GDM1 (cell line): ENCODE results near the gene RGL2.
A peak's percentile ranks its signal among the peaks of the same experiment; 100 is the strongest.
"Not testable (repeated sequence)": the region's sequence is repeated elsewhere in the genome, so short reads cannot be mapped to it uniquely, and the experiment has no call there.

Source experiments
- DNase-seq: peaks from one replicate; lab custom pipeline; 2025; lab: John Stamatoyannopoulos, UW

Gene RGL2, protein sequence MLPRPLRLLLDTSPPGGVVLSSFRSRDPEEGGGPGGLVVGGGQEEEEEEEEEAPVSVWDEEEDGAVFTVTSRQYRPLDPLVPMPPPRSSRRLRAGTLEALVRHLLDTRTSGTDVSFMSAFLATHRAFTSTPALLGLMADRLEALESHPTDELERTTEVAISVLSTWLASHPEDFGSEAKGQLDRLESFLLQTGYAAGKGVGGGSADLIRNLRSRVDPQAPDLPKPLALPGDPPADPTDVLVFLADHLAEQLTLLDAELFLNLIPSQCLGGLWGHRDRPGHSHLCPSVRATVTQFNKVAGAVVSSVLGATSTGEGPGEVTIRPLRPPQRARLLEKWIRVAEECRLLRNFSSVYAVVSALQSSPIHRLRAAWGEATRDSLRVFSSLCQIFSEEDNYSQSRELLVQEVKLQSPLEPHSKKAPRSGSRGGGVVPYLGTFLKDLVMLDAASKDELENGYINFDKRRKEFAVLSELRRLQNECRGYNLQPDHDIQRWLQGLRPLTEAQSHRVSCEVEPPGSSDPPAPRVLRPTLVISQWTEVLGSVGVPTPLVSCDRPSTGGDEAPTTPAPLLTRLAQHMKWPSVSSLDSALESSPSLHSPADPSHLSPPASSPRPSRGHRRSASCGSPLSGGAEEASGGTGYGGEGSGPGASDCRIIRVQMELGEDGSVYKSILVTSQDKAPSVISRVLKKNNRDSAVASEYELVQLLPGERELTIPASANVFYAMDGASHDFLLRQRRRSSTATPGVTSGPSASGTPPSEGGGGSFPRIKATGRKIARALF

DNA sequence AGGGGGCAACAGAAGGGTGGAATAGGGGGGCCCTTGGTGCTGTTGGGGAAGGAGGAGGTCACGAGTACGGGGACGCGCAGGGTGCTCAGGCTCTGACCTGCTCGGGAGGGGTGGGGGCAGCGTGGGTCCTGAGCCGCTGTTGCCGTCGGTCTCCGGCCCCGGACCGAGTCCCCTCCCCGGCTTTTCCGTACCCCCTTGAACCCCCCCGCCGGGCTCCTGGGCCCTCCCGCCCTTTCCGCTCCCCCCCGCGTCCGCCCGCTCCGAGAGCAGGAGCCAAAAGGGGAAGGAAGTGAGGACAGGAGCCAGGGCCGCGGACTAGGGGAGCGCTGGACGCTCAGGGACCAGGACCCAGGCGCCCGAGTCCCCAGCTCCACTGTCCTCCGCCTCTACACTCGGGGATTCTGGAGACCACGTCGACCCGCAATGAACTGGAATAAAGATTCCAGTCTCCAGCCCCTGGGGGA, at the start of gene RGL2:
RGL2 (minus strand) TSS at position 170 of the 464 bp plus-strand sequence. CDS start 332 bp downstream, outside the sequence.
- DNase-seq = peak; percentile 77

DNA sequence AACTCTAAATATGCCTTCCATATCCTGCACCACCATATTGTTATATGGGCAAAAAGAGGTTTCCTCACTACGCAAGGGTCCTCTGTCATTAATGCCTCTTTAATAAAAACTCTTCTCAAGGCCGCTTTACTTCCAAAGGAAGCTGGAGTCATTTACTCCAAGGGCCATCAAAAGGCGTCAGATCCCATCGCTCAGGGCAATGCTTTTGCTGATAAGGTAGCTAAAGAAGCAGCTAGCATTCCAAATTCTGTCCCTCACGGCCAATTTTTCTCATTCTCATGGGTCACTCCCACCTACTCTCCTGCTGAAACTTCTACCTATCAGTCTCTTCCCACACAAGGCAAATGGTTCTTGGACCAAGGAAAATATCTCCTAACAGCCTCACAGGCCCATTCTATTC, 49.1 kb upstream of the RGL2 start:
- DNase-seq = no peak

DNA sequence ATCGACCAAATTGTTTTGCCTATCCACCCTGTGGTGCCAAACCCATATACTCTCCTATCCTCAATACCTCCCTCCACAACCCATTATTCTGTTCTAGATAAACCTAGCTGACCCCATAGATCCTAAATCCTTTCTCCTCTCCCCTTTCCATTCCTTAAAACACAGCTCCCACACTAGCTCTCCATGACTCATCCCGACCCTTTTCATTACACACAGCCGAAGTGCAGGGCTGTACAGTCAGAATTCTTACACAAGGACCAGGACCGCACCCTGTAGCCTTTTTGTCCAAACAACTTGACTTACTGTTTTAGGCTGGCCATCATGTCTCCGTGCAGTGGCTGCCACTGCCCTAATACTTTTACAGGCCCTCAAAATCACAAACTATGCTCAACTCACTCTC, 48.2 kb upstream of the RGL2 start:
- not testable (repeated sequence) for DNase-seq

DNA sequence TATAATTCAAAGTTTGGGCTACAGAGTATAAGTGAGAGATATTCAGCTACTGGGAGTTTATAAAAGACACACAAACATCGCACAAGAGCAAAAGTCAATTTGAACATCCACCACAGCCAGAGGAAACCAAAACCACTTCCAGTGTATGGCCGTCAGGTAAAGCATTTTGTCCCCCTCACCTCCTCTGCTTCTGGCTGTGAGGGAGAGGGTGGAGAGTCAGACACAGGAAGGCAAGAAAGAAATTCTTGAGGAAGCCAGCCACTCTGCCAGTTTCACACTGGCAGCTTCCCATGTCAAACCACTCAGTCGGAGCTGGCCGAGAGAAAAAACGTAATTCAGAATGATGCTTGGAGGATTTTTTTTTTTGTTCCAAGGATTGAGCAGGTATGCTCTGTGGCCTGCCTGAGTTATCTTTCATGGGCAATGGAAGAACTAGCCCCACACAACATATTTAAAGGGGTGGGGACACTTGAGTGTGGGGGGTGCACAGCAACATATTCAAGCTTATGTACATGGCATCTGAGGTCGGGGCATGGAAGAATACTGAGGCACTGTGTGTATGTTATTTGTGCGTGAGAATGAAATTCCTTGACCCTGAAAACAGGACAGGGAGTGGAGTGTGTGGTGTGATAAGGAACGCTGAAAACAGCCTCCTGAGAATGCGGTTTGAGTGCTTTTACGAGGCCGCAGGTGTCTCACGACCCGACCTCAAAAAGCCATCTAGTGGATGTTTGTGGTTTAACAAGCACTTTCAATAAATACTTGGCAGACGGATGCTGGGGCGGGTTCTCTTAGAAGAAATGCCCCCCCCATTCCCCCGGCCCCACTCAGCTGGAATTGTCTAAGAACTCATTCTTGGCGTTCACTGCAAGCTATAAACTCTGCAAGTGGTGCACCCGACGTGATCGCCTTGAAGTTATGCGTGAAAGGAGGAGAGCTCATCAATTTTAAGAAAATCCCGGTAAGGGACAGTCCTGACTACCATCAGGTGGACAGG, 46.3 kb upstream of the RGL2 start:
- DNase-seq = peak; percentile 62

DNA sequence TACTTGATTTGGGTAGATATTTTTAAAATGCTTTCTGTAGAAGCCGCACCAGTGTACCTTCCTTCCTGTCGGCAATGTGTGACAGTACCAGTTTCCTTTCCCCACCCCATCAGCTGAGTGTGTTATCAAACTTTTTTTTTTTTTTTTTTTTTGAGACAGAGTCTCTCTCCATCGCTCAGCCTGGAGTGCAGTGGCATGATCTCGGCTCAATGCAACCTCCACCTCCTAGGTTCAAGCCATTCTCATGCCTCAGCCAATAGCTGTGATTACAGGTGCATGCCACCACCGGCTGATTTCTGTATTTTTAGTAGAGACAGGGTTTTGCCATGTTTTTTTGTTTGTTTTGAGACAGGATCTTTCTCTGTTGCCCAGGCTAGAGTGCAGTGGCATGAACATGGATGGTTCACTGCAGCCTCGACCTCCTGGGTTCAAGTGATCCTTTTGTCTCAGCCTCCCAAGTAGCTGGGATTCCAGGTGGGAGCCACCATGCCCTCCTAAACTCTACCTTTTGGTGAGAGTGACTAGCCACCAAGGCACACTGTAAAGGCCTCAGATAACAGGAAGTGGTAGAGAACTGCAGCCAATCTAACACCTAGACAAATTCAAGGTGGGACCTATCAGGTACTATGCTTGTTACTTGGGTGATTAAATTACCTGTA, 45.3 kb upstream of the RGL2 start:
- DNase-seq = no peak

DNA sequence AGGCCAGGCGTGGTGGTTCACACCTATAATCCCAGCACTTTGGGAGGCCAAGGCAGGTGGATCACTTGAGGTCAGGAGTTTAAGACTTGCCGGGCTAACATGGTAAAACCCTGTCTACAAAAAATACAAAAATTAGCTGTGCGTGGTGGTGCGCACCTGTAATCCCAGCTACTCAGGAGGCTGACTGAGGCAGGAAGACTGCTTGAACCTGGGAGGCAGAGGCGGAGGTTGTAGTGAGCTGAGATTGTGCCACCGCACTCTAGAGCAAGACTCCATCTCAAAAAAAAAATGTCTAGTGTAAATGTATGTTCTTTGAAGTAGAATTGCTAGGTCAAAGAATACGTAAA, 44.8 kb upstream of the RGL2 start:
- not testable (repeated sequence) for DNase-seq

DNA sequence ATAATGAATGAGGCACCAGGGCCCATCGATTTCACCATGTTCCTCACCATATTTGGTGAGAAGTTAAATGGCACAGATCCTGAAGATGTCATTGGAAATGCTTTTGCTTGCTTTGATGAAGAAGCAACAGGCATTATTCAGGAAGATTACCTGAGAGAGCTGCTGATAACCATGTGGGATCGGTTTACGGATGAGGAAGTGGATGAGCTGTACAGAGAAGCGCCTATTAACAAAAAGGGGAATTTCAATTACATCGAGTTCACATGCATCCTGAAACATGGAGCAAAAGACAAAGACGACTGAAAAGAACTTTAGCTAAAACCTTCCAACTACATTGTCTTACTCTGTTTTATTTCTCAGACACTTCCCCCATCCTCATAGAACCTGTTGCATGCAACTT, 40.5 kb upstream of the RGL2 start:
- DNase-seq = no peak

DNA sequence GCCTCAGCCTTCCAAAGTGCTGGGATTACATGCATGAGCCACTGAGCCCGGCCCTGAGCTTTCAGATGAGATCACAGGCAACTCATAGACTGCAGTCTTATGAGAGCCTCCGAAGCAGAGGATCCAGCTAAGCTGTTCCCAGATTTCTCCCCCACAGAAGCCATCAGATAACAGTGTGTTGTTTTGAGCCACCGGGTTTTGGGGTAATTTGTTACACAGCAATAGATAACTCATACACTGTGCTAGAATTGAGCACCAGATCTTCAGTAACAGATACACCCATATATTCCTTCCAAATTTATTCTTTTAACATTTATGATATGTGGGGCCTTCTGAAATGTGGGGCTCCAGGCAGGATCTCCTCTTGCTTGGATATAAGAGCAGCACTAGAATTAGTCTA, 37.8 kb upstream of the RGL2 start:
- no peak for DNase-seq

DNA sequence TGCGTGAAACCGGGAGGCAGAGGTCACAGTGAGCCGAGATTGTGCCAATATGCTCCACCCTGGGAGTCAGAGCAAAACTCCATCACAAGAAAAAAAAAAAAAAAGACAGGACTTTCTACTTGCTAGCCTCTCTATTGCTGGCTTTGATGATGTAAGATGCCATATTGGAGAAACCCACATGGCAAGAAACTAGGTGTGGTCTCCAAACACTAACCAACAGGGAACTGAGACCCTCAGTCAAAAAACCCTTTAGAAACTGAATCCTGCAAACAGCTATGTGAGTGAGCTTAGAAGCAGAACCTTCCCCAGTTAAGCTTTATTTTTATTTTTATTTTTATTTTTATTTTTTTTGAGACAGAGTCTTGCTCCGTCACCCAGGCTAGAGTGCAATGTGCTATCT, 37.2 kb upstream of the RGL2 start:
- no peak for DNase-seq

DNA sequence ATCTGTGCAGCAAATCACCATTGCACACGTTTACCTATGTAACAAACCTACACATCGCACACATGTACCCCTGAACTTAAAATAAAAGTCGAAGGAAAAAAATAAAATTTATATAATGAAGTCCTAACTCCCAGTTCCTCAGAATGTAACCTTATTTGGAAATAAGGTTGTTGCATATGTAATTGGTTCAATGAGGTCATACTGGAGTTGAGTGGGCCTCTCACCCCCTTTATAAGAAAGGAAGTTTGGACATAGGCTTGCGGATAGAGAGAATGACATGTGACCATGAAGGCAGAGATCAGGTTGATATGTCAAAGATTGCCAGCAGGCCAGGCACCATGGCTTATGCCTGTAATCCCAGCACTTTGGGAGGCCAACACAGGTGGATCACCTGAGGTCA, 34.9 kb upstream of the RGL2 start:
- no peak for DNase-seq

DNA sequence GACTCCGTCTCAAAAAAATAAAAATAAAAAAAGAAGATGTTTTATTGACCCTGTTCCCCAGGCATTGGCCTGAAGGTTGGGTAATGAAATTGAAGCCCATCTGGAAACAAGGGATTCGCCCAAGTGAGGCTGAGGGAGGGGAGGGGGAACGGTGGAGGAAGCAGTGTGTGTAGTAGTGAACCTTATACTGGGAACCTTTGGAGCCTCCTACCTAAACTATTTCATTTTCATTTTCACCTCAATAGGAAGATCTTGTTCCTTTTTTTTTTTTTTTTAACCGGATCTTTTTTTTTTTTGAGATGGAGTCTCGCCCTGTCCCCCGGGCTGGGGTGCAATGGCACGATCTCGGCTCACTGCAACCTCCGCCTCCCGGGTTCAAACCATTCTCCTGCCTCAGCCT, 32.0 kb upstream of the RGL2 start:
- no peak for DNase-seq

DNA sequence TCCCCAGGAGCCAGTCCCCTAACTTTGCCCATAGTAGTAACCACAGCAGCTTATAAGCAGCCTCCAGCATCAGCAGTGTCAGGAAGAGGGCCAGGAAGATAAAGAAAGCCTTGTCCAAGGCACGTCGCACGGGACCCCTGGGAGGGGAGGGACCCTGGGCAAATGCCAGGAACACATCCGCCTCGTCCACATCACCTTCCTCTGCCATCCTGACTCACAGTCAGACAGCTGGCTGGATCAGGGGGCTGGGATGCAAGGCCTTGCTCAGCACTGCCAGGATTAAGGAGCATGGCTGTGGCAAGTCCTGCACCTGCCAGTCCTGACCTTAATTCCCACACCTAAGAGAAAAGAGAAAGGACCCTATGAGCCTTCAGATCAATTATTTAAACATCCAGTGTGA, 30.3 kb upstream of the RGL2 start:
- no peak for DNase-seq

DNA sequence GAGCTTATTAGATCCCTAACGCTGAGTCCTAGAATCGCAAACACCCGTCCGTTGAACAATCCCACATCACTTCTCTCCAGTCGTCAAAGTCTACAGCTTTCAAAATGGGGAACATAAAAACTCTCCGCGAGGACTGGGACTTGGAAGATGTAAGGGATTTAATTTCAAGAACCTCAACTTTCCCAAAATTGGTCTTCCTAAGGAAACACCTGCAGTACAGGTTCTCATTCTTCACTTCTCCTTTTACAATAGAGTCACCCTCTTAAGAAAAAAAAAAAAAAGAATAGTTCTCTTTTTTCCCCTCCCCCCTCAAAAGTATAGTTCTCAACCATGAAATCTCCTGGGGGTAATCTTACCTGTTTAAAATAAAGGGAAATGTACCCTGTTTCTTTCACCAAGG, 25.4 kb upstream of the RGL2 start:
- DNase-seq = no peak

DNA sequence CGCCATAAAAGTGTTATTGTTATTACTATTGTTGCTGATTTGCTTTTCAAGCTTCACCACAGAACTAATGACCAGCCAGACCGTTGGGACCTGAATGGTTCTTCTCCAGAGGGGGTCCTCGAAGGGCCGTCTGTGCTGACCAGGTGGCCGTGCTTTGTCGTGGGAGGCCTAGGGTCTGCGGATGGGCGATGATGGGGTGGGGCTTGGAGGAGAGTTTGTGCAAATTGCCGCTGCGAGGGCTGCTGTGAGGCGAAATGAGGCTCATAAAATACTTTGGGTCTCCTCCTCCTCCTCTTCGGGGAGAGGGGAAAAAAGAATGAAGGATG, 24.8 kb upstream of the RGL2 start:
- DNase-seq = no peak

DNA sequence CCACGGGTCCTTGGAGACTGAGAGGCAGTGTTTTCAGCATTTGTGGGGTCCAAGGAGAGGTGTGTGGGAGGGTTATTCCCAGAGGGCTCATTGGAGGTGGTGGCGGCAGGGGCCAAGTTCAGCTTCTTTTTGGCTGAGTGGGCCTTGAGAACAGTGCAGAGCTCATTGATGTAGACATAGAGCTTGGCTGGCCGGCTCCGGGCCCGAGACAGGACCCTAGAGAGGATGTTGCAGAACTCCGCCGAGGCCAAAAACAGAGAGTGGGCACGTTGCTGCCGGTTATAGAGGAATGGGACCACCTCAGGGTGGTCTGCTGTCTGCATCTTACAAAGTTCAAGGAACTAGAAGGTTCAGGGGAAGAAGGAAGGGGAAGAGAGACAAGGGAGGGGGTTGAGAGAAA, 22.5 kb upstream of the RGL2 start:
- no peak for DNase-seq

DNA sequence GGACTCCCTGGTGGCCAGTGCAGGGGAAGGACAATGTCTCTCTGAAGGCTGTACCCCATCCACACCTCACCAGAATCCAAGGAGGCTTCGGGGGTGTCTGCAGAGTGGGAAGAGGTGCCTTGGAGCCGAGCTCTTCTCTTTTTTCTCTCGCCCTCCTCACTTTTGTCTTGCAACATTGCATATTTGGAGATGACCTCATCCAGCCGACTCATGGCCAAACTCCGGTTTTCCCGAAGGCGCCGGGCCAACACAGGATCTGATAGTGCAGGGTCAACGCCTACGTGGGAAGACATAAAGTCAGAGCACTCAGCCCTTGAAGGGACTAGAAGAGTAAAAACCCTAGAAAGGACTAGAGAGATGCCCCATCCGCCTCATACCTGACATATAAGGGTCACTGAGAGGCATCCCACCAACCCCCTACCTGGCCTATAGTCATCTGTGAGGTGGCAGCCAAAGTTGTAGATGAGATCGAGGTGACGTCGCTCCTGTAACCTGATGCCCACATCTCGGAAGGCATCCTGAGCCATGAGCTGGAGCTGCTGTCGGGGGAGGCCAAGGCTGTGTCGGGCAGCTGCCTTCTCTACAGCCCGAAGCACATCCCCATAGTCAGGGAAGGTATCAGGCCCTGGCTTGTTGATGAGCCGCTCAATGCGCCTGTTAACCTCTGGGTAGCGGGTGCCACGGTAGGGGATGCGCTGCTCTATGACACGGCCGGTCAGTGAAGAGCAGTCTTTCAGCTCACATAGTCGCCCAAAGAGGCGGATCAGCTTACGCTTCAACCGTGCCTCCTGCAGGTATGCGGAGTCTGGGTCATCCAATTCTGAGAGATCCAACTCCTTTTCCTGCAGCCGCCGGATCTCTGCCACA, 21.8 kb upstream of the RGL2 start:
- no peak for DNase-seq

DNA sequence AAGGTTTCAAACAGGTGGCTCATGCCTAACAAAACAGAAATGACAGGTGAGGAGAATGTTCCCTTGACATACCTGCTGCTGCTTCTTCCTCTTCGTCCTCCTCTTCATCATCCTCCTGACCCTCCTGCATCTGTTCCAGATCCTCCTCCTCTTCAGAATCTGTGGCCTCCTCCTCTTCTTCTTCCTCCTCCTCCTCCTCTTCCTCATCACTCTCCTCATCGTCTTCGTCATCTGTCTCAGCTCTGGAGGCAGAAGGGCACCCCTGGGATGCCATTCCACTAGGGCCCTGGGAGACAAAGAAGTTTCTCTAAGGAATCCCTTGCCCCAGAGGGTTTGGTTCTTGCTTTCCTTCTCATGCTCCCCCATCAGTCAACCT, 21.2 kb upstream of the RGL2 start:
- no peak for DNase-seq

DNA sequence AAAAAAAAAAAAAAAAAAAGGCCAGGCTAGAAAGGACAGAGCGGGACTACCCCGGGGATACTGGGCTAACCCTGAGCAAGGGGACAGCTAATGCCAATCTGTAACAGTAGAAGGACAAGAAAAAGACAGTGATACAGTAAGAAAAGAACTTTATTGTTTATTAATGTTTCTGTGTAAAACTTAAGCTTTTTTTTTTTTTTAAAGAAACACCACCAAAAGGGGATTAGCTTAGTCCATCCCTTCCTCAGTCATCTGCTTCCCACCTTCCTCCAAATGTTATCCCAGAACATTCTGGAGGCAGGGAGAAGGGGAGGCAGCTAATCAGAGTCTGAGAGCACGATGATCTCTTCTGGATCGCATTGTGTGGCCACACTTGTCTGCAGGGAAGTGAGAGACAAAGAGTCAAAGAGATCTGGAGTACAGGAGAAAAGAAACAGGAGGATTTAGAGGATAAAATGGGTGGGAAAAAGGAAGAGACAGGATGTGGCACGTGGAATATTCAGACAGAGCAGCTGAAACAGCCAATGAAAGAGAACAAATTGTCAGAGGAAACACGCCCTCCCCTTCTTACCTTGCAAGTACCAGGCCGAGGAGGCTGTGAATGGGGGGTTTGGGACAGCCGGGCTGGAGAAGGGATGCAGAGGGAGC, 19.8 kb upstream of the RGL2 start:
- DNase-seq = no peak

DNA sequence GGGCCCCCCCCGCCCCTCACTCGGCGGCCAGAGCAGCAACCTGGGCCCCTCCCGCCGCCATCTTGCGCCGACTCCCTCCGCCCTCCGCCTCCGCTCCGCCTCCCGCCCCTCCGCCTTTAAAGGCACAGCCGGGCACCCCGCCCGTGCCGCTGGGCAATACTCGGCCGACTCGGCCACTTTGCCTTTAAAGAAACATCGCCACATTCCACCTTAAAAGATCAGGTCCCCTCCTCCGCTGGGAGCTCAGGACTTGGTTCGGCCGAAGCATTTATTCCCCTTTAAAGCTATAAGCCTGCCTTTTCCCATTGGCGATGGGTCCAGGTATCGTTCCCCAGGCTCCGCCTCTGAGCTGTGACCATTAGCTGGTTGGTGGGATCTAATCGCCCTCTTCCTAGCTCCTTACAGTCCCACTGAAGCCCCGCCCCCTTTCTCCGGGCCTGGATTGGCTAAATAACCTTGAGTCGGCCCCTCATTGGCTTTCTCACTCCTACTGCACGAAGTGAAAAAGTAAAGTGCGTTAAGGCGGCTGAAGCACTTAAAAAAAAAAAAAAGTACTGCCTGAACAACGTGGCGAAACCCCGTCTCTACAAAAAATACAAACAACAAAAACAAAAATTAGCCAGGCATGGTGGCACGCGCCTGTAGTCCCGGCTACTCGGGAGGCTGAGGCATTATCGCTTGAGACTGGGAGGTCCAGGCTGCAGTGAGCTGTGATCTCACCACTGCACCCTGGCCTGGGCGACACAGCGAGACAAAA, 19.1 kb upstream of the RGL2 start, which contains the start of gene ZBTB22:
ZBTB22 (minus strand) TSS at position 76 of the 757 bp plus-strand sequence. CDS start 828 bp downstream, outside the sequence.
- DNase-seq = peak; percentile 96

DNA sequence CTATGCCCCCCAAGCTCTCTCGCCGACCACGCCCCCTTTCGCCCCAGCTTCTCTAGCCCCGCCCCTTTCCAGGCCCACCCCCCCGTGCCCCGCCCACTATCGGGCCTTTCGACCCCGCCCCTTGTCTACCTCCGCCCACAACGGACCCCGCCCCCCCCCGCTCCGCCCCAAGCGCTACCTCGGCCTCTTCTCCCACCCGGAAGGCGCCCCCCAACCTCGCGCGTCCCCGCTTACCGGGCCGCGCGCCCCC, 18.6 kb upstream of the RGL2 start:
- no peak for DNase-seq
